A204.1 (cell line): ENCODE measurements around the gene OBSCN.

Source experiments
- FAIRE-seq: peaks from 2 replicates; lab custom pipeline; 2012; peaks lifted over from hg19 to GRCh38; lab: Jason Lieb, UNC

OBSCN gene

DNA sequence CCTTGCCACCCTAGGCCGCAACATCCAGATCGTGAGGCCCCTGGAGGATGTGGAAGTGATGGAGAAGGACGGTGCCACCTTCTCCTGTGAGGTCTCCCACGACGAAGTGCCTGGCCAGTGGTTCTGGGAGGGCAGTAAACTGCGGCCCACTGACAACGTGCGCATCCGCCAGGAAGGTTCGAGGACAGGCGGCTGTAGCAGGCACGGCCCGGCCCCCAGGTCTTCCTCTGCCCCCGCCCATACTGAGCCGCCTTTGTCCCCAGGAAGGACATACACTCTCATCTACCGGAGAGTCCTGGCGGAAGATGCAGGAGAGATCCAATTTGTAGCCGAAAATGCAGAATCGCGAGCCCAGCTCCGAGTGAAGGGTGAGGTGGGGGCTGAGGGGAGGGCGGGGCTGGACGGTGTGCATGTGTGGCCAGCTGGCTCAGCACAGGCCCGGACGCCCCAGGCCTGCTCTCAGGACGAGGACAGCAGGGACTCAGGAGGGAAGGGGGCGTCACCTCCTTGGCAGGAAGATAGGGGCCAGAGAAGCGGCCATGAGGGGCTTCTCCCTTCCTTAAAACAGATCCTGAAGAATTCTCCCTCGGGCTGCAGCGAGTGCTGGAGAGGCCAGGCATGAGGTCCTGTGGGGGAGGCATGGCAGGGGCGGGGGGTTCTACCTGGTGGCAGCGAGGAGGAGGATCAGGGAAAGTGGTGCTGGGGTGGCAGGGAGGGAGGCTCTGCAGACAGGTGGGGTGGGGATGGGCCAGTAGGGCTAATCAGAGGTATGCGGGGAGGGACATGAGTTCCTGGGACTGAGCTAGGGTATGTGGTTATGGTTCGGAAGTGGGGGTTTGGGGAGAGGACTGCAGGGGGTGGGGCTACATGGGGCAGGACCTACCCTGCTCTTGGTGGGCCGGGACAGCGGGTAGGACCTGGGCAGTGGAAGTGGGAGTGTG lies 69.9 kb downstream of the OBSCN start:
- no peak for FAIRE-seq

DNA sequence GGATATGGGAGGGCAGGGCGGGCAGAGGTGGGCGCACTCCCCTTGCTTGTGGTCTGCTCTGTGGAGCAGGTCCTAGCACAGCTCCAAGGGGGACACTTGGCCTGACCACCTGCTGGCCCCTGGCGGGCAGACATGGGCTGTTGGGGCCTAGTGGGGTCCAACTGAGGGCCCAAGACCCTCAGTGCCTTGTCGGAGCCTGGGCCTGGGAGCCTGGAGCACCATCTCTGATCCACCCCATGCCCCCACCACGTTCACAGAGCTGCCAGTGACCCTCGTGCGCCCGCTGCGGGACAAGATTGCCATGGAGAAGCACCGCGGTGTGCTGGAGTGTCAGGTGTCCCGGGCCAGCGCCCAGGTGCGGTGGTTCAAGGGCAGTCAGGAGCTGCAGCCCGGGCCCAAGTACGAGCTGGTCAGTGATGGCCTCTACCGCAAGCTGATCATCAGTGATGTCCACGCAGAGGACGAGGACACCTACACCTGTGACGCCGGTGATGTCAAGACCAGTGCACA lies 70.6 kb downstream of the OBSCN start:
- no peak for FAIRE-seq

DNA sequence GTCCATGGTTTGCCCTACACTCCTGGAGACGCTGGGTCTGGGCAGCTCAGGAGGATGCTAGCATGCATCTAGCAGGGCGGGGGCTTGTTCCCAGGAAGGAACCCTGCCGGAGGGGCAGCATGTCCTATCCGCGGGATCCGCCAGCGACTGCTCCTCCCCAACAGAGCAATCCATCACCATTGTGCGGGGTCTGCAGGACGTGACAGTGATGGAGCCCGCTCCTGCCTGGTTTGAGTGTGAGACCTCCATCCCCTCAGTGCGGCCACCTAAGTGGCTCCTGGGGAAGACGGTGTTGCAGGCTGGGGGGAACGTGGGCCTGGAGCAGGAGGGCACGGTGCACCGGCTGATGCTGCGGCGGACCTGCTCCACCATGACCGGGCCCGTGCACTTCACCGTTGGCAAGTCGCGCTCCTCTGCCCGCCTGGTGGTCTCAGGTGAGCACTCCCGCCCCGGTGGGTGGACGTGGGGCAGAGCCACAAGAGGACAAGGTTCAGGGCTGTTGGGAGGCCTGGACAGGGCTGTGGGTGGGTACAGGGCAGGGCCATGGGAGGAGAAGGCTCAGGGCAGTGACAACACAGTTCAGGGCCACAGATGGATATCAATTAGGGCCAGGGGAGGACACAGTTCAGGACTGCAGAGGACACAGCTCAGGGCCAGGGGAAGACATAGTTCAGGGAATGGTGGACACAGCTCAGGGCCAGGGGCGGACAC lies 71.3 kb downstream of the OBSCN start:
- no peak for FAIRE-seq

DNA sequence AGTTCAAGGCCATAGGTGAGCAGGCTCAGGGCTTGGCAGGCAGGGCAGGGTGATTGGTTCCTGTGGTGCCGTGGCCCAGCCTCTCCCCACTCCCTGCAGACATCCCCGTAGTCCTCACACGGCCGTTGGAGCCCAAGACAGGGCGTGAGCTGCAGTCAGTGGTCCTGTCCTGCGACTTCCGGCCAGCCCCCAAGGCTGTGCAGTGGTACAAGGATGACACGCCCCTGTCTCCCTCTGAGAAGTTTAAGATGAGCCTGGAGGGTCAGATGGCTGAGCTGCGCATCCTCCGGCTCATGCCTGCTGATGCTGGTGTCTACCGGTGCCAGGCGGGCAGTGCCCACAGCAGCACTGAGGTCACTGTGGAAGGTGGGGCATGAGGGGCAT lies 71.9 kb downstream of the OBSCN start:
- no peak for FAIRE-seq

DNA sequence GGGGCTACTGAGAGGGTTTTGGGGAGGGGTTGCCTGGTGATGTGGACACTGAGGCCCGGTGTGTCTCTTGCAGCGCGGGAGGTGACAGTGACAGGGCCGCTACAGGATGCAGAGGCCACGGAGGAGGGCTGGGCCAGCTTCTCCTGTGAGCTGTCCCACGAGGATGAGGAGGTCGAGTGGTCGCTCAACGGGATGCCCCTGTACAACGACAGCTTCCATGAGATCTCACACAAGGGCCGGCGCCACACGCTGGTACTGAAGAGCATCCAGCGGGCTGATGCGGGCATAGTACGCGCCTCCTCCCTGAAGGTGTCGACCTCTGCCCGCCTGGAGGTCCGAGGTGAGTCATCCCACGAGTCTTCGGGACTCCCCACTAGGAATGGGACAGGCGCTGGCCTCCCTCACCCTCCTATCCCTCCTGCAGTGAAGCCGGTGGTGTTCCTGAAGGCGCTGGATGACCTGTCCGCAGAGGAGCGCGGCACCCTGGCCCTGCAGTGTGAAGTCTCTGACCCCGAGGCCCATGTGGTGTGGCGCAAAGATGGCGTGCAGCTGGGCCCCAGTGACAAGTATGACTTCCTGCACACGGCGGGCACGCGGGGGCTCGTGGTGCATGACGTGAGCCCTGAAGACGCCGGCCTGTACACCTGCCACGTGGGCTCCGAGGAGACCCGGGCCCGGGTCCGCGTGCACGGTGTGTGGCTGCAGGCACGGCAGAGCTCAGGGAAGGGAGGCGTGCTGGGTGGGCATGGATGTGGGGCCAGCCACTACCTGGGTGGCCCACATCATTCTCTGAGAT lies 72.5 kb downstream of the OBSCN start:
- no peak for FAIRE-seq

DNA sequence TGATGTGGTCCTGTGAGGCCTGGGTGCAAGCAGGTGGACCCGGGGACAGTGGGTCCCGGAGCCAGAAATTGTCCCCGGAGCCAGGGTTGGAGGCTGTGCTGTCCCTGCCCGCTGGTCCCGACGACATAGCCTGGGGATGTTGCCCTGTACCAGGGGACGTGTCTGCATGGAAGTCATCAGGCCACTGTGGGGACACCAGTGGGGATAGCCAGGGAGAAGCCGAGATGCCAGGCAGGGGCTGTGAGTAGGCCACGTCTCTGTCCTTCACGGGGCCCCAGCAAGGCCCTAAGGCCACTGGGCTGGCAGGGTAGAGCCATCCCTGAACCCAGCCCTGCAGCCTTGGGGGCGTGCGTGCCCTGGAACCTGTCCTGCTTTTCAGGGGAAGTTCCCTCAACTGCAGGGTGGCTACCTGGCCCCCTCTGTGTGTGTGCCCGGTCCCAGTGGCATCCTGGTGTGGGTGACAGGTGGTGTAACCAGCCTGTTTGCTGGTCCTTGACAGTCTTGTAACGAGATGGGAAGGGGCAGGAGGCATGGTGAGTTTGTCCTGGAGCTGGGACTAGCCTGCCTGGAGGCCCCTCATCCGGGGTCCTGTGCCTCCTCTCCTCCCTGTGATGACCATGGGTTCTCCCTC lies 73.2 kb downstream of the OBSCN start:
- no peak for FAIRE-seq

DNA sequence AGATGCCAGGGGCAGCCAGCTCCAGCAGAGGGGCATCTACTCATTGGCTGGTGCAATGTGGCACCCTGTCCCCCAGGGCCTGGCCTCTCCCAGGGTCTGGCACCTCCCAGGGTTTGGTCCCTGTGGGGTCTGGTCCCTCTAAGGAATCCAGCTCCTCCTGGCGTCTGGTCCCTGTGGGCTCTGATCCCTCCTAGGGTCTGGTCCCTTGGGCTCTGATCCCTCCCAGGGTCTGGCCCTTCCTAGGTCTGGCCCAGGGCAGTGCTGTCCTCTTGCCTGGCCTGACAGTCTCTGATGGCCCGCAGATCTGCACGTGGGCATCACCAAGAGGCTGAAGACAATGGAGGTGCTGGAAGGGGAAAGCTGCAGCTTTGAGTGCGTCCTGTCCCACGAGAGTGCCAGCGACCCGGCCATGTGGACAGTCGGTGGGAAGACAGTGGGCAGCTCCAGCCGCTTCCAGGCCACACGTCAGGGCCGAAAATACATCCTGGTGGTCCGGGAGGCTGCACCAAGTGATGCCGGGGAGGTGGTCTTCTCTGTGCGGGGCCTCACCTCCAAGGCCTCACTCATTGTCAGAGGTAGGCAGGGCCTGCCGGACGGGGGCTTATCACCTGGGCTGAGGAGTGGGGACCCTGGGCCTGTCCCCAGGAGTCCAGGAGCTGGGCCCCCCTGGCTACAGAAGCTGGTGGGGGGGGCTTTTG lies 73.9 kb downstream of the OBSCN start:
- no peak for FAIRE-seq

DNA sequence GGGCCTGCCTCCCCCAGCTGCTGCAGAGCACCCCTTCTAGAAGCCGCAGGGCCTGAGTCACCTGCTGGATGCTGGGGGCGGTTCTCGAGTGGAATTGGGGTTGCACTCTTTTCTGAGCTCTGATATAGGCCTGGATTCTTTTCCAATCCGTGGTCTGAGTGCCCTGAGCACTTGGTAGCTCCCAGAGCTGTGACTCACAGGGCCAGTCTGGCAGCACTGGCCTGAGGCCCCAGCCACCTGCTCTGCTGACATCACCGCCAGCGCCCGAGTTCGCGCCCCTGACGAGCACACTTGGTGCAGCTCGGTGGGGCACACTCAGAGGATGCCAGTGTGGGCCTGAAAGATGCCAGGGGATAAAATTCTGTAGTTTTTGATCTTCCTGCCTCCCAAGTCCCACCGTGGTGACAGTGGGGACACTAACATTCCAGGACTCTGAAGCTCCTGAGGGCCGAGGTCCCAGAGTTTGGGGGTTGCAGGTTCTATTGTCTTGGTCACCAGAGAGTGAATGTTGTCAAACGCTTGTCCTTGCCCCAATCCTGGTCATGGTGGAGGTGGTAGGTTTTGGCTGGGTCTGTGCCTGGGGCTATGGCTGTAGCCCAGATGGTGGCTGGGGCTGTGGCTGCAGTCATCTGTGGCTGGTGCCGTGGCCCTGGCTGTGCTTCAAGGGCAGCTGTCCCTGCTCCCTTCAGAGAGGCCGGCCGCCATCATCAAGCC lies 74.6 kb downstream of the OBSCN start:
- FAIRE-seq, result no peak

DNA sequence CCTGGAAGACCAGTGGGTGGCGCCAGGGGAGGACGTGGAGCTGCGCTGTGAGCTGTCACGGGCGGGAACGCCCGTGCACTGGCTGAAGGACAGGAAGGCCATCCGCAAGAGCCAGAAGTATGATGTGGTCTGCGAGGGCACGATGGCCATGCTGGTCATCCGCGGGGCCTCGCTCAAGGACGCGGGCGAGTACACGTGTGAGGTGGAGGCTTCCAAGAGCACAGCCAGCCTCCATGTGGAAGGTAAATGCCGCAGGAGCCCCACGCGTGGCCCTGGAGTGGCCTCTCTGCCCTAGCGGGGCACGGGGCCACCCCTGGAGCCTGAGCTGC lies 75.2 kb downstream of the OBSCN start:
- FAIRE-seq, result no peak

DNA sequence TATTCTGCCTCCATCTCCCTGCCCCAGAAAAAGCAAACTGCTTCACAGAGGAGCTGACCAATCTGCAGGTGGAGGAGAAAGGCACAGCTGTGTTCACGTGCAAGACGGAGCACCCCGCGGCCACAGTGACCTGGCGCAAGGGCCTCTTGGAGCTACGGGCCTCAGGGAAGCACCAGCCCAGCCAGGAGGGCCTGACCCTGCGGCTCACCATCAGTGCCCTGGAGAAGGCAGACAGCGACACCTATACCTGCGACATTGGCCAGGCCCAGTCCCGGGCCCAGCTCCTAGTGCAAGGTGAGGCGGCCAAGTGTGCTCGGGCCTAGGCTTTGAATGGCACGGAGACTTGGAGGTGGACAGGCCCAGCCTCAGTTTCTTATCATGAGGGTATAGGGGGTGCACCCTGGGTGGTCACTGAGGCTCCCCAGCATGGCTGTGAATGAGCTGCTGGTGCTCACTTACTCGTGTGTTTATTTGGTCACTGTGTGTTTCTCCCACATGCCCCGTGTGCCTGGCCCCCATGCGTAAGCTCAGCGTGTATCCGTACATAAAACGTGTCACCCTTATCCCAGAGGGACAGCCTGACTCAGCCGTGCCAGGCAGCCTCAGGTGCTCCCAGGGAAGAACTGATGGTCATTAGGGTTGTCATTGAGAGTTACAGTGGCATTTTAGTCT lies 75.8 kb downstream of the OBSCN start:
- no peak for FAIRE-seq

DNA sequence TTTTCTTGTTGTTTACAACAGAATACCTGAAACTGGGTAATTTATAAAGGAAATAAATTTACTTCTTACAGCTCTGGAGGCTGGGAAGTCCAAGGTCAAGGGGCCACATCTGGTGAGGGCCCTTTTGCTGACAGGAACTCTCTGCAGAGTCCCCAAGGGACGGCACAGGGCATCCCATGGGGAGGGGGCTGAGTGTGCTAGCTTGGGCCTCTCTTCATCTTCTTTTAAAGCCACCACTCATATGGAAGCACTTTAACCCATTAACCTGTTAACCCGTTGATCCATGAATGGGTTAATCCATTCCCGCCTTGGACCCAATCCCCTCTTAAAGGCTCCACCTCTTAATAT lies 76.3 kb downstream of the OBSCN start:
- no peak for FAIRE-seq

DNA sequence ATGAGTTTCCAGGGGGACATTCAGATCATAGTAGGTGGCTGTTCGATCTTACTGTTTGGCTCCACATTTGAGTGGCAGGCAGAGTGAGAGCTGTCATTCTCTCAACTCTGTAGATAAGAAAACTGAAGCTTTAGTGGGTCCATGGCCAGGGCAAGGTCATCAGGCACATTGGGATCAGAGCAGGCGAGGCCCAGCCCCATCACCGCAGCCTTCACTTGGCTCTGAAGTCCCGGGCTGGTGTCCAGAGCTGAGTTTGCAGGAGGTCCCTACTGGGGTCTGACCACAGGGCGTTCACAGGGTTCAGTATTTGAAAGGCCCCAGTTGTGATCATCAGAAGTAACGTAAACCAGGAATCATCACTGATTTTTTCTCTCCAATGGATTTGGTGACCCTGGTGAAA lies 76.7 kb downstream of the OBSCN start:
- FAIRE-seq, result no peak

DNA sequence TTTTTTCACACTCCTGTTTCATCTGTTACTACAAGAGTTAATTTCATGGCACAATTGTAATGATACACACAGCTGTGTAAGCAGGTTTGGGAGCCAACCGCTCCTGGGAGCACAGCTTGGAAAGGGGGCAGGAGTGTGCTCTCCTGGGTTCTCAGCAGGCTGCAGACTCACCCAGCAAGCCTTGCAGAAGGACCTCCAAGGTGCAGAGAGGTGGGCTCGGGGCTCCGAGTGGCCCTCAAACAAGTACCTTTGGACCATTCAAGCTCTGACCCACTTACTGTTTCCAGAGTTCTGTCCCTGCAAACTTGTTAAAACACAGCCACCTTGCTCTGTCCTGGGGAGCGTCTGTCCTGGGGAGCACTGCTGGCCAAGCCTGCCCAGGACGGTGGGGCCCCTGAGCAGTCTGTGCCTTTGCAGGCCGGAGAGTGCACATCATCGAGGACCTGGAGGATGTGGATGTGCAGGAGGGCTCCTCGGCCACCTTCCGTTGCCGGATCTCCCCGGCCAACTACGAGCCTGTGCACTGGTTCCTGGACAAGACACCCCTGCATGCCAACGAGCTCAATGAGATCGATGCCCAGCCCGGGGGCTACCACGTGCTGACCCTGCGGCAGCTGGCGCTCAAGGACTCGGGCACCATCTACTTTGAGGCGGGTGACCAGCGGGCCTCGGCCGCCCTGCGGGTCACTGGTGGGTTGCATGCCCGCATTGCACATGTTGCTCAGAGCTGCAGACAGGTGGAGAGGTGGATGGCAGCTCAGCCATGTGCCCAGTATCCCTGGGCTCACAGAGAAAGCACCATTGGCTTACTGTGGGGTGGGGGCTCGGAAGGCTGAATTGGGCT lies 78.0 kb downstream of the OBSCN start:
- no peak for FAIRE-seq

DNA sequence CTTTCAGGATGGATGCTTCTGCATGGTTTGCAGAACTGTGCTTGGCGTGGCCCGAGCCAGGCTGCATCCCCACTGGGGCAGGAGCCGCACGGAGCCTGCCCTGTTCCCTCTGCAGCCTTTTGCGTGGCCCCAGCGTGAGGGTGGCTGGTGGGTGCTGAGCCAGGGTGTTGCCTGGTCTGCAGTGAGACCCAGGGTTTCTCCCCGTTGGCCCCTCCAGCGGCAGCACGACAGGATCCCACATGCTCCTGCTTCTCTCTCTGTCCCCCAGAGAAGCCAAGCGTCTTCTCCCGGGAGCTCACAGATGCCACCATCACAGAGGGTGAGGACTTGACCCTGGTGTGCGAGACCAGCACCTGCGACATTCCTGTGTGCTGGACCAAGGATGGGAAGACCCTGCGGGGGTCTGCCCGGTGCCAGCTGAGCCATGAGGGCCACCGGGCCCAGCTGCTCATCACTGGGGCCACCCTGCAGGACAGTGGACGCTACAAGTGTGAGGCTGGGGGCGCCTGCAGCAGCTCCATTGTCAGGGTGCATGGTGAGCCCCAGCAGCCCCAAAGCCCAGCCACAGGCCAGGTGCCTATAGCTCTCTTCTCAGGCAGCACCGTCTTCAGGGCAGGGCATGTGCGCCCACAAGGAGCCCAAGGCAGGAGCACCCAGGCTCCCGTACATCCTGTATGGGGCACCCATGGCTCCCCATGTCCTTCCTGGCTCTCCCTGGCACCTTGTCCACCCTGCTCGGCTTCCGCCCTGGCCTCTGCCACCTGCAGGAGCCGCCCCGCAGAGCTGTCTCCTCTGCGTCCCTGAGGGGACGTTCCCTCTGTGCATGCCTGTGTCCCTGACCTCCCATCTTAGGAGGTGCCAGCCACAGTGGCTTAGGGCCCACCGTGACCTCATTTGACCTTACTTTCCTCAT lies 78.9 kb downstream of the OBSCN start:
- FAIRE-seq, result no peak

DNA sequence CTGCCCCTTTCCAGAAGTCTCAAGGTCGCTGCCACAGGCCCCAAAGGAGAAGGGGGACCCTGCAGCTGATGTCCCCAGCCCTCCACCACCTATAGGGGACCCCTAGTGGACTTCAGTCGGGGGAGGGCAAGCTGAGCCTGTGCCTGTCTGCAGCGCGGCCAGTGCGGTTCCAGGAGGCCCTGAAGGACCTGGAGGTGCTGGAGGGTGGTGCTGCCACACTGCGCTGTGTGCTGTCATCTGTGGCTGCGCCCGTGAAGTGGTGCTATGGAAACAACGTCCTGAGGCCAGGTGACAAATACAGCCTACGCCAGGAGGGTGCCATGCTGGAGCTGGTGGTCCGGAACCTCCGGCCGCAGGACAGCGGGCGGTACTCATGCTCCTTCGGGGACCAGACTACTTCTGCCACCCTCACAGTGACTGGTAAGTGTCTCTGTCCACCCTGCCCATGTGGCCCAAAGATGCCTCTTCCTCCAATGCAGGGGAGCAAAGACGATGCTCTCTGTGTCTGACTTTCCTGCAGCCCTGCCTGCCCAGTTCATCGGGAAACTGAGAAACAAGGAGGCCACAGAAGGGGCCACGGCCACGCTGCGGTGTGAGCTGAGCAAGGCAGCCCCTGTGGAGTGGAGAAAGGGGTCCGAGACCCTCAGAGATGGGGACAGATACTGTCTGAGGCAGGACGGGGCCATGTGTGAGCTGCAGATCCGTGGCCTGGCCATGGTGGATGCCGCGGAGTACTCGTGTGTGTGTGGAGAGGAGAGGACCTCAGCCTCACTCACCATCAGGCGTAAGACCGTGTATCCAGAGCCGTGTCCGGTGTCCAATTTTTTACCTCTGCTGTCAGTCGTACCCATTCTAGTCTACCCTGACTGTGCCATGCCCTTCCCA lies 79.9 kb downstream of the OBSCN start:
- no peak for FAIRE-seq

DNA sequence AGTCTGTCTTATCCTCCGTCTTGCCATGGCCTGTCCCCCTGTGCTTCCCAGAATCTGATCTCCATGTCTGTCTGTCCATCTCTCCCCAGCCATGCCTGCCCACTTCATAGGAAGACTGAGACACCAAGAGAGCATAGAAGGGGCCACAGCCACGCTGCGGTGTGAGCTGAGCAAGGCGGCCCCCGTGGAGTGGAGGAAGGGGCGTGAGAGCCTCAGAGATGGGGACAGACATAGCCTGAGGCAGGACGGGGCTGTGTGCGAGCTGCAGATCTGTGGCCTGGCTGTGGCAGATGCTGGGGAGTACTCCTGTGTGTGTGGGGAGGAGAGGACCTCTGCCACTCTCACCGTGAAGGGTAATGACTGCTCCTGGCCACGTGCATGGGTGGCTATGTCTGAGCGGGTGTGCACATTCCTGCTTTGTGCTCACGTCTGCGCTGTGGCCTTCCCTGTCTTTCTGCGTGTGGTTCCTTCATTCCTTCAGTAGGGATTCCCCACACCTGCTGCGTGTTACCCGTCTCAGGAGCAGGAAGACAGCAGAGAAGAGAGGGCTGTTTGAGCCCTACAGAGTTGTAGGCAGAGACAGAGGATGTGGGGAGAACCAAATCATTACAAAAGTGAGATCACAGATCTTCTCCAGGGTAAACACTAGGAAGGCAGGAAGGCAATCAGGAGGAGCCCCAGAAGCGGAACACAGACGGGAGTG lies 80.8 kb downstream of the OBSCN start:
- no peak for FAIRE-seq
